Stomach (tissue), 9 donors: ENCODE measurements around the gene SECTM1. TPM values are rescaled to one million over a fixed set of nuclear protein-coding genes. Genes with fewer than 3 reads are reported as not detected.
"Not testable (repeated sequence)": the region's sequence is repeated elsewhere in the genome, so short reads cannot be mapped to it uniquely, and the experiment has no call there.

Source experiments
- DNase-seq, 2 donors: peaks; one replicate each; pipeline versions ENCODE4 v3.0.0 to v3.0.0-alpha.2; 2013 to 2019
- H3K27ac ChIP-seq, 5 donors: fragments of 200-600 bp in 4 of 5; sonication (generic) in 4 of 5; one replicate each; pipeline ENCODE4 v1.5.1; 2013 to 2019; ENCODE audit warnings: mild to moderate bottlenecking in 1 of 5, moderate library complexity in 1 of 5
- H3K27me3 ChIP-seq, 3 donors: fragments of 200-600 bp; sonication (generic); one replicate each; pipeline ENCODE4 v1.5.1; 2017 to 2019; ENCODE audit warnings: mixed run types in 1 of 3
- H3K36me3 ChIP-seq, 4 donors: fragments of 200-600 bp; sonication (generic); 1 replicate in 3 of 4; 2 replicates in 1 of 4; pipeline ENCODE4 v1.5.1; 2016 to 2019
- H3K4me1 ChIP-seq, 4 donors: fragments of 200-600 bp; sonication (generic); one replicate each; pipeline ENCODE4 v1.5.1; 2016 to 2019
- H3K4me3 ChIP-seq, 4 donors: fragments of 200-600 bp; sonication (generic) in 3 of 4; one replicate each; pipeline ENCODE4 v1.5.1; 2016 to 2019; ENCODE audit warnings: mild to moderate bottlenecking in 1 of 4
- H3K9me3 ChIP-seq, 4 donors: fragments of 200-600 bp; sonication (generic); one replicate each; pipeline ENCODE4 v1.5.1; 2016 to 2019
- CTCF ChIP-seq, 7 experiments: fragments of 450-650 bp in 4 of 7; fragments of 200-600 bp in 3 of 7; sonication (generic) in 3 of 7; IDR thresholded peaks; one replicate each; pipeline ENCODE4 v1.5.1; 2016 to 2019; ENCODE audit warnings: antibody characterized with exemption in 7 of 7, control low read depth in 2 of 7, mild to moderate bottlenecking in 1 of 7
- EP300 ChIP-seq: sonication (generic); formaldehyde crosslinking; IDR thresholded peaks from one replicate; pipeline ENCODE4 v1.6.1; 2017; ENCODE audit warnings: antibody characterized with exemption
- POLR2A ChIP-seq, 4 donors: fragments of 450-650 bp; IDR thresholded peaks; one replicate each; pipeline ENCODE4 v1.6.1; 2016; ENCODE audit warnings: antibody characterized with exemption in 4 of 4, control low read depth in 2 of 4, mild to moderate bottlenecking in 1 of 4, moderate library complexity in 1 of 4
- POLR2AphosphoS5 ChIP-seq, 3 donors: sonication (generic); formaldehyde crosslinking; IDR thresholded peaks; one replicate each; pipeline ENCODE4 v1.6.1; 2016; ENCODE audit warnings: antibody characterized with exemption in 3 of 3
- WGBS, 5 donors: extraction: QIAGEN DNeasy Blood & Tissue Kit in 3 of 5; methylation state at CpG; one replicate each; pipeline versions ENCODE4 v1.1.5 to v1.1.7; 2013 to 2018; 5-methylcytosine and 5-hydroxymethylcytosine counted together
- intact Hi-C: fragments of 100-400 bp; cut with DNase I; formaldehyde crosslinking; loops from one replicate; pipeline ENCODE4 v1.15.1; 2023; ENCODE audit warnings: low total_unique reads
- polyA plus RNA-seq, 3 donors: library from polyadenylated mRNA; stranded (reverse); fragments of 200-250 nt; gene quantifications; one replicate each; pipeline ENCODE4 v1.2.3, GENCODE V29; 2013
- total RNA-seq, 5 donors: library from RNA; depleted of rRNA; stranded (reverse); fragments of >200 nt; gene quantifications; one replicate each; pipeline versions ENCODE4 v1.1.0 to v1.2.3, GENCODE V29; 2014 to 2016
- donor health status: healthy with polysubstance abuse.
- donor health status: Bipolar disorder and iron deficiency.
- donor health status: healthy.

The SECTM1 gene
- total and polyA plus RNA-seq, 8 donors = 1.8 to 48.8 (median 9.8) TPM

- no peaks in the 10 kb centered on the region for H3K36me3 ChIP-seq
- peaks cover 0 to 26% (median 6%) of the 10 kb centered on the region in 4 donors for H3K4me1 ChIP-seq
- DNase-seq = no peak
- no peaks in the 10 kb centered on the region for H3K9me3 ChIP-seq
- H3K27me3 ChIP-seq = peaks cover 8 to 84% (median 53%) of the 10 kb centered on the region in 3 donors
- intact Hi-C loops = no loop called here
- no peak overlapping the region for H3K27ac ChIP-seq
- H3K4me3 ChIP-seq = no peak overlapping the region
- 53 to 66% (median 62%) methylated on average over 10 of the region's 10 CpGs for WGBS, 5 donors
- TF ChIP-seq CTCF (IDR thresholded peaks at IDR 0.05) = no peak
Measured at GRCh38 chr17:82378741-82379021, 45.1 kb upstream of the SECTM1 start.

- 70 to 83% (median 79%) methylated on average over 30 to 31 of the region's 31 CpGs for WGBS, 5 donors
- no peak for DNase-seq
- Histone ChIP-seq H3K4me3 (no peak overlapping the region), H3K9me3 (no peaks in the 10 kb centered on the region), H3K36me3 (no peaks in the 10 kb centered on the region), H3K27me3 (peaks cover 8 to 84% (median 53%) of the 10 kb centered on the region in 3 donors), H3K4me1 (peaks cover 0 to 26% (median 6%) of the 10 kb centered on the region in 4 donors), H3K27ac (no peak overlapping the region)
- intact Hi-C loops = no loop called here
- TF ChIP-seq CTCF (IDR thresholded peaks at IDR 0.05) (no peak), EP300 (no peak), POLR2A (IDR thresholded peaks at IDR 0.05) (no peak), POLR2AphosphoS5 (IDR thresholded peaks at IDR 0.05) (no peak)
Measured at GRCh38 chr17:82377924-82378740, 44.6 kb upstream of the SECTM1 start.

GRCh38 chr17:82377294-82377693 is 43.7 kb upstream of the SECTM1 start:
- H3K36me3 ChIP-seq, intact Hi-C loops, DNase-seq, H3K27ac ChIP-seq, H3K9me3 ChIP-seq, H3K4me3 ChIP-seq: not testable (repeated sequence)
- H3K27me3 ChIP-seq = peaks cover 9 to 84% (median 57%) of the 10 kb centered on the region in 3 donors
- 41 to 73% (median 59%) methylated on average over 2 to 3 of the region's 5 CpGs for WGBS, 5 donors
- H3K4me1 ChIP-seq = peaks cover 0 to 34% (median 13%) of the 10 kb centered on the region in 4 donors

GRCh38 chr17:82376042-82376730 is 42.6 kb upstream of the SECTM1 start:
- no peak overlapping the region for H3K4me3 ChIP-seq
- no peaks in the 10 kb centered on the region for H3K9me3 ChIP-seq
- no peak overlapping the region for H3K27ac ChIP-seq
- H3K4me1 ChIP-seq = peaks cover 10 to 42% (median 24%) of the 10 kb centered on the region in 4 donors
- peaks cover 20 to 93% (median 68%) of the 10 kb centered on the region in 3 donors for H3K27me3 ChIP-seq
- DNase-seq = no peak
- intact Hi-C loops = no loop called here
- no peak for TF ChIP-seq POLR2AphosphoS5 (IDR thresholded peaks at IDR 0.05)
- WGBS, 5 donors = 72 to 82% (median 73%) methylated on average over 15 to 16 of the region's 16 CpGs
- H3K36me3 ChIP-seq = no peaks in the 10 kb centered on the region

DNA sequence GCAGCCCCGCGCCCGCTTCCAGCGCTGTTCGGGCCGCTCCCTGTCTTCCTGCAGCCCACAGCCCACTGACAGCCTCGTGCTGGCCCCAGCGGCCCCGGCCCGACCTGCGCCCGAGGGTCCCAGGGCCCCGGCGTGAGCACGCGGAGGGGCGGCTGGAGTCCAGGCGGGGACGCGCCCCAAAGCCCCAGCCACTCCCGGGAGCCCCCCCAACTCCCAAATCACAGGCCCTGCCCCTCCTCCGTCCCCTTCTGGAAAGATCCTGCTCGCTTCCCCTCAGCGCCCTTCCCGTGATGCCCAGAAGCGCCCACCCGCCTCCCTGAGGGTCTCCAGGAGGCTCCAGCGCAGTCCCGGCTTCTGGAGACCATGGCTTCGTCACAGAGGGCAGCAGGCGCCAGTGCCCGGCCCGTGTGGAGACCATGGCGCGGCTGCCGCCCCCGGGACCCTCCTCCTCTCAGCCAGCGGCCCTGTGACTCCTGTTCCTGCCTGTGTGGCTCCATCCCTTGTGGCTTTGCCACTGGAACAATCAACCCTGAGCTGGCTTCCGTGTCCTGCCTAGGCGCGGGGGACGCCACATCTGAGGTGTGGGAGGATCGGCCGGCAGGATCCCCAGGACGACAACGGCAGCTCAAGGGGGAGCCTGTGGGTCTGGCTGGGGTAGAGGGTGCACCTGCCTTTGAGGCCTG is 41.9 kb upstream of the SECTM1 start:
- intact Hi-C loops = no loop called here
- no peak for TF ChIP-seq POLR2A (IDR thresholded peaks at IDR 0.05)
- no peak for TF ChIP-seq CTCF (IDR thresholded peaks at IDR 0.05)
- TF ChIP-seq POLR2AphosphoS5 (IDR thresholded peaks at IDR 0.05) = no peak
- Histone ChIP-seq H3K4me3 (no peak overlapping the region), H3K27me3 (peaks cover 20 to 94% (median 75%) of the 10 kb centered on the region in 3 donors), H3K27ac (no peak overlapping the region), H3K36me3 (no peaks in the 10 kb centered on the region), H3K4me1 (peaks cover 17 to 43% (median 27%) of the 10 kb centered on the region in 4 donors), H3K9me3 (no peaks in the 10 kb centered on the region)
- WGBS, 5 donors = 39 to 73% (median 57%) methylated on average over 12 to 46 of the region's 46 CpGs
- no peak for DNase-seq
